Tibial nerve (tissue), 4 donors: Measurements from ENCODE around the gene C12orf75. TPM values are rescaled to one million over a fixed set of nuclear protein-coding genes. Genes with fewer than 3 reads are reported as not detected.

Experiments
- DNase-seq, 2 donors: peaks; one replicate each; pipeline ENCODE4 v3.0.0-alpha.2; 2019; ENCODE audit warnings: low spot score in 2 of 2
- H3K27ac ChIP-seq, 4 donors: fragments of 200-600 bp; sonication (generic) in 3 of 4; one replicate each; pipeline ENCODE4 v1.5.1; 2017 to 2019; ENCODE audit warnings: mild to moderate bottlenecking in 1 of 4
- H3K27me3 ChIP-seq, 2 donors: fragments of 200-600 bp; sonication (generic) in 1 of 2; one replicate each; pipeline versions ENCODE4 v1.5.1 to v1.6.0; 2017 to 2019
- H3K36me3 ChIP-seq, 3 donors: fragments of 200-600 bp; sonication (generic); one replicate each; pipeline ENCODE4 v1.5.1; 2018 to 2019
- H3K4me1 ChIP-seq, 4 donors: fragments of 200-600 bp; sonication (generic) in 3 of 4; one replicate each; pipeline ENCODE4 v1.5.1; 2017 to 2019
- H3K4me3 ChIP-seq, 4 donors: fragments of 200-600 bp; sonication (generic) in 3 of 4; one replicate each; pipeline ENCODE4 v1.5.1; 2017 to 2019; ENCODE audit warnings: mild to moderate bottlenecking in 1 of 4, moderate library complexity in 1 of 4
- H3K9me3 ChIP-seq, 4 donors: fragments of 200-600 bp; sonication (generic) in 3 of 4; one replicate each; pipeline ENCODE4 v1.5.1; 2017 to 2019
- CTCF ChIP-seq, 5 experiments: fragments of 200-600 bp in 3 of 5; fragments of 450-650 bp in 2 of 5; sonication (generic) in 3 of 5; IDR thresholded peaks; one replicate each; pipeline ENCODE4 v1.5.1; 2016 to 2019; ENCODE audit warnings: antibody characterized with exemption in 5 of 5, mild to moderate bottlenecking in 3 of 5, moderate library complexity in 2 of 5
- EP300 ChIP-seq, 2 donors: sonication (generic); formaldehyde crosslinking; IDR thresholded peaks; one replicate each; pipeline ENCODE4 v1.6.1; 2017; ENCODE audit warnings: antibody characterized with exemption in 2 of 2, mild to moderate bottlenecking in 1 of 2
- POLR2A ChIP-seq, 2 donors: fragments of 450-650 bp; IDR thresholded peaks; one replicate each; pipeline ENCODE4 v1.6.1; 2017; ENCODE audit warnings: antibody characterized with exemption in 2 of 2, mild to moderate bottlenecking in 2 of 2, moderate library complexity in 2 of 2
- WGBS, 2 donors: methylation state at CpG; one replicate each; pipeline ENCODE4 v1.1.5; 2018; 5-methylcytosine and 5-hydroxymethylcytosine counted together
- total RNA-seq, 4 donors: library from RNA; depleted of rRNA; stranded (reverse); fragments of >200 nt; gene quantifications; one replicate each; pipeline ENCODE4 v1.1.0, GENCODE V29; 2016

The C12orf75 gene
- total RNA-seq, 4 donors from 2014 or later, result 12.6 to 29.7 (median 18.9) TPM

- DNase-seq, result peak in 1 of 2 donors; percentile 71
- peak; percentile 58 to 85 (median 75) for TF ChIP-seq CTCF (IDR thresholded peaks at IDR 0.05)
- no peak for TF ChIP-seq POLR2A (IDR thresholded peaks at IDR 0.05)
- no peak overlapping the region for H3K27ac ChIP-seq
- WGBS, 2 donors, result 14 to 16% methylated on average over 18 of the region's 18 CpGs
- H3K36me3 ChIP-seq, result no peaks in the 10 kb centered on the region
- H3K27me3 ChIP-seq, result no peaks in the 10 kb centered on the region
- no peaks in the 10 kb centered on the region for H3K9me3 ChIP-seq
- peaks cover 0 to 8% (median 0%) of the 10 kb centered on the region in 4 donors for H3K4me1 ChIP-seq
- peak overlapping the region in 2 of 4 donors; percentile 14 to 43 for H3K4me3 ChIP-seq
These were observed 52.5 kb downstream of the C12orf75 start for GRCh38 chr12:105382771-105383622.

GRCh38 chr12:105384220-105384619 is 53.7 kb downstream of the C12orf75 start:
- no peak overlapping the region for H3K27ac ChIP-seq
- no peak for DNase-seq
- H3K4me3 ChIP-seq, result no peak overlapping the region
- H3K4me1 ChIP-seq, result peaks cover 0 to 8% (median 0%) of the 10 kb centered on the region in 4 donors
- TF ChIP-seq POLR2A (IDR thresholded peaks at IDR 0.05), result no peak
- no peak for TF ChIP-seq CTCF (IDR thresholded peaks at IDR 0.05)
- no peak for TF ChIP-seq EP300 (IDR thresholded peaks at IDR 0.05)
- no peaks in the 10 kb centered on the region for H3K9me3 ChIP-seq
- no peaks in the 10 kb centered on the region for H3K27me3 ChIP-seq
- no peaks in the 10 kb centered on the region for H3K36me3 ChIP-seq
- WGBS, 2 donors, result 92 to 97% methylated on average over 6 of the region's 6 CpGs

- Histone ChIP-seq H3K27ac (no peak overlapping the region), H3K36me3 (no peaks in the 10 kb centered on the region), H3K27me3 (no peaks in the 10 kb centered on the region), H3K4me1 (peaks cover 0 to 8% (median 0%) of the 10 kb centered on the region in 4 donors), H3K4me3 (no peak overlapping the region), H3K9me3 (no peaks in the 10 kb centered on the region)
- no peak for DNase-seq
- TF ChIP-seq CTCF (IDR thresholded peaks at IDR 0.05) (no peak), EP300 (IDR thresholded peaks at IDR 0.05) (no peak), POLR2A (IDR thresholded peaks at IDR 0.05) (no peak)
- WGBS, 2 donors, result 78 to 82% methylated on average over 6 of the region's 6 CpGs
These were observed 54.5 kb downstream of the C12orf75 start for GRCh38 chr12:105384916-105385535.

- Histone ChIP-seq H3K9me3 (no peaks in the 10 kb centered on the region), H3K4me3 (no peak overlapping the region), H3K4me1 (peaks cover 0 to 8% (median 0%) of the 10 kb centered on the region in 4 donors), H3K36me3 (no peaks in the 10 kb centered on the region), H3K27me3 (no peaks in the 10 kb centered on the region), H3K27ac (no peak overlapping the region)
- DNase-seq, result no peak
- WGBS, 2 donors, result 98% methylated on average over 3 of the region's 3 CpGs
- TF ChIP-seq POLR2A (IDR thresholded peaks at IDR 0.05) (no peak), EP300 (IDR thresholded peaks at IDR 0.05) (no peak), CTCF (IDR thresholded peaks at IDR 0.05) (no peak)
These were observed 55.9 kb downstream of the C12orf75 start for GRCh38 chr12:105386431-105386830.

GRCh38 chr12:105391231-105391630 is 60.7 kb downstream of the C12orf75 start:
- H3K27ac ChIP-seq, result no peak overlapping the region
- no peak for TF ChIP-seq EP300 (IDR thresholded peaks at IDR 0.05)
- TF ChIP-seq POLR2A (IDR thresholded peaks at IDR 0.05), result no peak
- TF ChIP-seq CTCF (IDR thresholded peaks at IDR 0.05), result no peak
- H3K4me1 ChIP-seq, result peaks cover 0 to 4% (median 0%) of the 10 kb centered on the region in 4 donors
- WGBS, 2 donors, result 79 to 95% methylated on average over 1 of the region's 1 CpG
- no peaks in the 10 kb centered on the region for H3K36me3 ChIP-seq
- H3K9me3 ChIP-seq, result no peaks in the 10 kb centered on the region
- H3K27me3 ChIP-seq, result no peaks in the 10 kb centered on the region
- DNase-seq, result no peak
- no peak overlapping the region for H3K4me3 ChIP-seq
